MM.1S (cell line): ENCODE results near the gene LRP6.

ENCODE experiments used
- DNase-seq: peaks from one replicate; pipeline ENCODE4 v3.0.0-alpha.2; 2015
- H2AFZ ChIP-seq: fragments of 300-600 bp; sonication (generic); 2 replicates; pipeline ENCODE4 v1.6.0; 2016; ENCODE audit warnings: antibody characterized with exemption, low read length
- H3F3A ChIP-seq: fragments of 300-600 bp; sonication (generic); 2 replicates; pipeline ENCODE4 v1.6.1; 2016; ENCODE audit warnings: mild to moderate bottlenecking, antibody characterized with exemption, low read length, moderate library complexity, mixed read lengths; ENCODE audit not compliant: insufficient read depth
- H3K27ac ChIP-seq: fragments of 300-600 bp; sonication (generic); 2 replicates; pipeline ENCODE4 v1.5.1; 2016; ENCODE audit warnings: mild to moderate bottlenecking, low read length
- H3K27me3 ChIP-seq: fragments of 300-600 bp; sonication (generic); replicated peaks from 2 replicates; pipeline ENCODE4 v1.6.0; 2016; ENCODE audit warnings: low read length; ENCODE audit not compliant: insufficient read depth
- H3K36me3 ChIP-seq: fragments of 300-600 bp; sonication (generic); replicated peaks from 2 replicates; pipeline ENCODE4 v1.6.1; 2016; ENCODE audit warnings: mild to moderate bottlenecking, low read length, mixed read lengths; ENCODE audit not compliant: insufficient read depth
- H3K4me1 ChIP-seq: fragments of 300-600 bp; sonication (generic); 2 replicates; pipeline ENCODE4 v1.6.1; 2016; ENCODE audit warnings: low read length, mixed read lengths
- H3K4me2 ChIP-seq: fragments of 300-600 bp; sonication (generic); 2 replicates; pipeline ENCODE4 v1.6.0; 2016; ENCODE audit warnings: low read depth, low read length
- H3K4me3 ChIP-seq: fragments of 300-600 bp; sonication (generic); 2 replicates; pipeline ENCODE4 v1.5.1; 2016; ENCODE audit warnings: low read length, mixed read lengths
- H3K79me2 ChIP-seq: fragments of 300-600 bp; sonication (generic); 2 replicates; pipeline ENCODE4 v1.6.1; 2016; ENCODE audit warnings: mixed run types, low read length, mixed read lengths
- H3K9ac ChIP-seq: fragments of 300-600 bp; sonication (generic); 2 replicates; pipeline ENCODE4 v1.6.1; 2016; ENCODE audit warnings: low read length, mixed read lengths
- H3K9me2 ChIP-seq: fragments of 300-600 bp; sonication (generic); replicated peaks from 2 replicates; pipeline ENCODE4 v1.6.1; 2016; ENCODE audit warnings: mild to moderate bottlenecking, low read length, mixed read lengths; ENCODE audit not compliant: insufficient read depth
- H3K9me3 ChIP-seq: fragments of 300-600 bp; sonication (generic); replicated peaks from 2 replicates; pipeline ENCODE4 v1.6.1; 2016; ENCODE audit warnings: mild to moderate bottlenecking, low read length, mixed read lengths; ENCODE audit not compliant: insufficient read depth
- H4K20me1 ChIP-seq: fragments of 300-600 bp; sonication (generic); 2 replicates; pipeline ENCODE4 v1.6.1; 2016; ENCODE audit warnings: mild to moderate bottlenecking, low read length, moderate library complexity, mixed read lengths; ENCODE audit not compliant: insufficient read depth
- EZH2 ChIP-seq: fragments of 300-600 bp; sonication (generic); optimal IDR thresholded peaks from 2 replicates; pipeline ENCODE3; 2017; ENCODE audit warnings: low read depth, mild to moderate bottlenecking, antibody characterized with exemption, low read length, mixed read lengths
- EZH2phosphoT487 ChIP-seq: fragments of 300-600 bp; sonication (generic); IDR thresholded peaks from 2 replicates; pipeline ENCODE4 v1.6.1; 2018; ENCODE audit warnings: antibody characterized with exemption, low read length
- TF ChIP-seq, protein P1 (sequence below): fragments of 300-600 bp; sonication (generic); IDR thresholded peaks from 2 replicates; pipeline ENCODE4 v1.5.1; 2016; ENCODE audit warnings: antibody characterized with exemption, low read length, mixed read lengths

The LRP6 gene

DNA sequence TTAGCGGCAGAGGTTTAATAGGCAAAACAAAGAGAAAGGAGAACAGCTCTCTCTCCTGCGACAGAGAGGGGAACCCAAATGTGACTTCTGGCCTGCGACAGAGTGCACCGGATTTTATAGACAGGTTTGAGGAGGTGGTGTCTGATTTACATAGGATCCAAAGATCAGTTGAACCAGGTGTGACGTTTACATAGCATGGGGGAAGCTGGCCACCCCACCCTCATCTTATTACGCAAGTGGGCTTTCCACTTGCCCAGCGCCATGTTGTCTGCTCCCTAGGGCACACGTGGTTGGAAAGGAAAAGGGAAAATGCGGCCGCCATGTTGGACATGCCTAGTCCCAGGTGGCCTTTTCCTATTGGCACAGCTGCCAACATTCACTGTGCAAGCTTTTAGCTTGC lies 178.7 kb downstream of the LRP6 start:
- H3K27ac ChIP-seq = no peak overlapping the region

DNA sequence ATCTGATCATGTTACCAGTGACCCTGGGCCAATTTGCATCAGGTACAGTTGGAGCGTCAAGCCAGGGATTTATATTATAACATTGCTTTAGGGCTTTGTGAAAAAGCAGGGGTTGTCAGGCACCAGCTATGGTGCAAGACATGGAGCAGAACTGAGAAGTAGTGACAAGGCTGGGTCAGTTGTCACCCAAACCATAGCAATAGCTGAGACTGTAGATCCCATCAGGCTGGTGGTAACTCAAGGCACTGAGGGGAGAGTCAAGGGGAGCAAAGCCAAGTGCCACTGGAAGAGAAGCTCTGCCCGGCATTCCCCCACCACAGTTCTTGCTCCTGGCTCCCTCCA lies 179.2 kb downstream of the LRP6 start:
- Histone ChIP-seq H3K9me2 (no peaks in the 10 kb centered on the region), H3K4me3 (no peak overlapping the region), H3K9ac (no peak overlapping the region), H3K4me1 (no peaks in the 10 kb centered on the region), H3K79me2 (no peaks in the 10 kb centered on the region), H4K20me1 (no peaks in the 10 kb centered on the region), H2AFZ (no peak overlapping the region), H3K4me2 (no peak overlapping the region), H3K27ac (no peak overlapping the region), H3K36me3 (no peaks in the 10 kb centered on the region), H3K9me3 (no peaks in the 10 kb centered on the region), H3K27me3 (no peaks in the 10 kb centered on the region), H3F3A (no peaks in the 10 kb centered on the region)
- TF ChIP-seq EZH2 (no peak), EZH2phosphoT487 (no peak)
- TF ChIP-seq, protein P1, sequence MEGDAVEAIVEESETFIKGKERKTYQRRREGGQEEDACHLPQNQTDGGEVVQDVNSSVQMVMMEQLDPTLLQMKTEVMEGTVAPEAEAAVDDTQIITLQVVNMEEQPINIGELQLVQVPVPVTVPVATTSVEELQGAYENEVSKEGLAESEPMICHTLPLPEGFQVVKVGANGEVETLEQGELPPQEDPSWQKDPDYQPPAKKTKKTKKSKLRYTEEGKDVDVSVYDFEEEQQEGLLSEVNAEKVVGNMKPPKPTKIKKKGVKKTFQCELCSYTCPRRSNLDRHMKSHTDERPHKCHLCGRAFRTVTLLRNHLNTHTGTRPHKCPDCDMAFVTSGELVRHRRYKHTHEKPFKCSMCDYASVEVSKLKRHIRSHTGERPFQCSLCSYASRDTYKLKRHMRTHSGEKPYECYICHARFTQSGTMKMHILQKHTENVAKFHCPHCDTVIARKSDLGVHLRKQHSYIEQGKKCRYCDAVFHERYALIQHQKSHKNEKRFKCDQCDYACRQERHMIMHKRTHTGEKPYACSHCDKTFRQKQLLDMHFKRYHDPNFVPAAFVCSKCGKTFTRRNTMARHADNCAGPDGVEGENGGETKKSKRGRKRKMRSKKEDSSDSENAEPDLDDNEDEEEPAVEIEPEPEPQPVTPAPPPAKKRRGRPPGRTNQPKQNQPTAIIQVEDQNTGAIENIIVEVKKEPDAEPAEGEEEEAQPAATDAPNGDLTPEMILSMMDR = no peak
- DNase-seq = no peak

More for the DNA sequence above, 178.7 kb downstream of the LRP6 start:
- H3K4me2 ChIP-seq = no peak overlapping the region
- no peak overlapping the region for H3K4me3 ChIP-seq
- H3K9me2 ChIP-seq = no peaks in the 10 kb centered on the region
- DNase-seq = no peak
- TF ChIP-seq, protein P1 = no peak
- TF ChIP-seq EZH2 (no peak), EZH2phosphoT487 (no peak)
- H3K27me3 ChIP-seq = no peaks in the 10 kb centered on the region
- no peaks in the 10 kb centered on the region for H3F3A ChIP-seq
- no peaks in the 10 kb centered on the region for H3K4me1 ChIP-seq
- no peaks in the 10 kb centered on the region for H3K79me2 ChIP-seq
- no peaks in the 10 kb centered on the region for H4K20me1 ChIP-seq
- H2AFZ ChIP-seq = no peak overlapping the region
- no peaks in the 10 kb centered on the region for H3K9me3 ChIP-seq
- no peaks in the 10 kb centered on the region for H3K36me3 ChIP-seq
- no peak overlapping the region for H3K9ac ChIP-seq

DNA sequence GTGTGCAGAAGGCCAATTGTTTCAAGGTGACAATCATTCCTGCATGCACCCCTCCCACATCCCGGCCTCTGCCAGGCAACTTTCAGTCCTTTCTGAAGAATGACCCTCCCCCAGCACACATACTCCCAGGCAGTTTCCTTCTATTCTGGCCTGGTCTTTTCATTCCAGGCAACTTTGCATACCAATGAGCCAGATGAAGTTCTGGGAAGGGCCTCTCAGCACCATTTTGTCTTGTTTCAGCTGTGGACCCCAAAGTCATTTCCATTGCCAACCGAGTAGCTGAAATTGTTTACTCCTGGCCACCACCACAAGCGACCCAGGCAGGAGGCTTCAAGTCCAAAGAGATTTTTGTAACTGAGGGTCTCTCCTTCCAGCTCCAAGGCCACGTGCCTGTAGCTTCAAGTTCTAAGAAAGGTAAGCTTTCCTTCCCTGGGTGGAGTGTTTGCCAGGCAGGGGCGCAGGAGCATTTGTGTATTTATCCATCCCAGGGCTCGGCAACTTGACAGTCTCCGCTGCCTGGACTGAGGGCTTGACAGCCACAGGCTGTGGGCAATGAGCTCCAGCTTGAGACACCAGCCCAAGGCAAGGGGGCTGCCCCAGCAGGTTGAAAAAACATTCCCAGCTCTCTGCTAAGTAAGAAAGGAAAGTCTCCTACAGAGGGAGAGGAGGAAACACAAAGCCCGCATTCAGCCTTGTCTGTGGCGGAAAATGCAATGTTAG lies 179.7 kb downstream of the LRP6 start:
- Histone ChIP-seq H2AFZ (no peak overlapping the region), H3K4me1 (no peaks in the 10 kb centered on the region), H3K79me2 (no peaks in the 10 kb centered on the region), H3K9me2 (no peaks in the 10 kb centered on the region), H4K20me1 (no peaks in the 10 kb centered on the region), H3K27me3 (no peaks in the 10 kb centered on the region), H3K27ac (no peak overlapping the region), H3K36me3 (no peaks in the 10 kb centered on the region), H3K9me3 (no peaks in the 10 kb centered on the region), H3K4me3 (no peak overlapping the region), H3K4me2 (no peak overlapping the region), H3F3A (no peaks in the 10 kb centered on the region), H3K9ac (no peak overlapping the region)
- TF ChIP-seq, protein P1 = no peak
- no peak for TF ChIP-seq EZH2
- no peak for TF ChIP-seq EZH2phosphoT487
- DNase-seq = no peak
